CD4-positive, alpha-beta T cell (primary cell): ENCODE data around the gene SNX24. TPM values are rescaled to one million over a fixed set of nuclear protein-coding genes. Genes with fewer than 3 reads are reported as not detected.

Experiments used
- ATAC-seq: fragments of 200-7000 bp; cut with Tn5 transposase; one replicate; pipeline ENCODE4 v1.10.0; 2022; ENCODE audit warnings: mild to moderate bottlenecking; ENCODE audit not compliant: poor library complexity
- CTCF ChIA-PET: fragments of 350-600 bp; sonication (Branson Sonifier 250); formaldehyde crosslinking; loops from one replicate; lab custom pipeline; 2021; ENCODE audit warnings: antibody characterized with exemption, inconsistent platforms; lab: Charles Lee
- POLR2A ChIA-PET: fragments of 350-600 bp; sonication (Branson Sonifier 250); formaldehyde crosslinking; loops from one replicate; lab custom pipeline; 2021; ENCODE audit warnings: antibody characterized with exemption, inconsistent platforms; lab: Charles Lee
- DNase-seq, 14 experiments: peaks; one replicate each; pipeline ENCODE4 v3.0.0-alpha.2; 2013 to 2020; ENCODE audit warnings: mixed read lengths in 2 of 14
- H3K27ac ChIP-seq, 2 donors: one replicate each; pipeline versions ENCODE4 v1.5.1 to v1.7.0; 2013; ENCODE audit warnings: low read length in 2 of 2, low read depth in 1 of 2, mild to moderate bottlenecking in 1 of 2
- H3K27me3 ChIP-seq, 2 experiments: 1 replicate in 1 of 2; 2 replicates in 1 of 2; pipeline versions ENCODE4 v1.6.1 to v1.7.0; 2013; ENCODE audit warnings: low read length in 2 of 2, control low read depth in 1 of 2, mild to moderate bottlenecking in 1 of 2, moderate library complexity in 1 of 2; ENCODE audit not compliant: insufficient read depth in 2 of 2, control insufficient read depth in 1 of 2
- H3K36me3 ChIP-seq: one replicate; pipeline ENCODE4 v1.6.1; 2013; ENCODE audit warnings: low read length, control low read depth; ENCODE audit not compliant: insufficient read depth
- H3K4me1 ChIP-seq: one replicate; pipeline ENCODE4 v1.6.1; 2013; ENCODE audit warnings: low read length, control low read depth; ENCODE audit not compliant: insufficient read depth
- H3K4me3 ChIP-seq: one replicate; pipeline ENCODE4 v1.5.1; 2013; ENCODE audit warnings: mild to moderate bottlenecking, low read length, moderate library complexity
- H3K9me3 ChIP-seq, 2 experiments: 1 replicate in 1 of 2; 2 replicates in 1 of 2; pipeline versions ENCODE4 v1.6.1 to v1.7.0; 2013; ENCODE audit warnings: low read length in 2 of 2, mild to moderate bottlenecking in 2 of 2, control low read depth in 1 of 2, moderate library complexity in 1 of 2; ENCODE audit not compliant: control insufficient read depth in 1 of 2, insufficient read depth in 1 of 2
- H3K27ac Mint-ChIP-seq: one replicate; pipeline ENCODE4 v1.8.0; 2020; ENCODE audit warnings: mixed read lengths
- H3K27me3 Mint-ChIP-seq: one replicate; pipeline ENCODE4 v1.8.0; 2021; ENCODE audit warnings: mixed read lengths
- H3K36me3 Mint-ChIP-seq: one replicate; pipeline ENCODE4 v1.8.0; 2021; ENCODE audit warnings: low read depth, mixed read lengths
- H3K4me1 Mint-ChIP-seq: one replicate; pipeline ENCODE4 v1.8.0; 2021; ENCODE audit warnings: low read depth, mixed read lengths
- H3K4me3 Mint-ChIP-seq: one replicate; pipeline ENCODE4 v1.8.0; 2020; ENCODE audit warnings: mild to moderate bottlenecking, mixed read lengths
- H3K9me3 Mint-ChIP-seq: one replicate; pipeline ENCODE4 v1.8.0; 2020; ENCODE audit warnings: mixed read lengths
- CTCF ChIP-seq: fragments of 200-600 bp; IDR thresholded peaks from one replicate; pipeline ENCODE4 v1.8.0; 2022; ENCODE audit warnings: antibody characterized with exemption, mild to moderate bottlenecking
- intact Hi-C, 2 experiments: fragments of 100-400 bp; cut with DNase I in 1 of 2; cut with micrococcal nuclease in 1 of 2; formaldehyde crosslinking; loops; one replicate each; pipeline versions ENCODE4 v1.15.1 to v1.9.0; 2023 to 2025; cut with DNase I, micrococcal nuclease
- total RNA-seq, 174 experiments: library from RNA in 2 of 174; stranded (reverse) in 2 of 174; gene quantifications; one replicate each; pipeline ENCODE4 v1.2.3 and lab custom pipeline; 2021 to 2026

SNX24 gene
- total RNA-seq, 2 experiments from 2014 or later = 2.3 to 3.0 TPM

- ATAC-seq = no peak
- Histone ChIP-seq H3K27ac (no peak overlapping the region), H3K27me3 (peaks cover 30 to 60% of the 10 kb centered on the region in 2 experiments), H3K4me3 (no peak overlapping the region), H3K4me1 (peaks cover 19% of the 10 kb centered on the region), H3K9me3 (no peaks in the 10 kb centered on the region), H3K36me3 (no peaks in the 10 kb centered on the region)
- no peak overlapping the region for H3K27ac Mint-ChIP-seq
- intact Hi-C loops = no loop called here
- ChIA-PET CTCF (interaction anchor here (1.2 kb wide), 1 partner anchor 13 kb away, joined by 3 read pairs; no protein-coding TSS in a partner anchor), POLR2A (no interaction called here)
- DNase-seq = no peak
- no peaks in the 10 kb centered on the region for H3K36me3 Mint-ChIP-seq
- TF ChIP-seq CTCF = no peak
- H3K27me3 Mint-ChIP-seq = peaks cover 76% of the 10 kb centered on the region
- no peaks in the 10 kb centered on the region for H3K9me3 Mint-ChIP-seq
- H3K4me3 Mint-ChIP-seq = no peak overlapping the region
- H3K4me1 Mint-ChIP-seq = peaks cover 9% of the 10 kb centered on the region
Observed at GRCh38 chr5:123037104-123037418, 191.6 kb downstream of the SNX24 start.

- H3K9me3 ChIP-seq = no peaks in the 10 kb centered on the region
- no peak overlapping the region for H3K27ac ChIP-seq
- ChIA-PET POLR2A (no interaction called here), CTCF (no interaction called here)
- ATAC-seq = no peak
- peaks cover 19% of the 10 kb centered on the region for H3K4me1 ChIP-seq
- Mint-ChIP-seq H3K4me1 (peaks cover 9% of the 10 kb centered on the region), H3K4me3 (no peak overlapping the region), H3K27me3 (peaks cover 67% of the 10 kb centered on the region), H3K27ac (no peak overlapping the region), H3K36me3 (no peaks in the 10 kb centered on the region), H3K9me3 (no peaks in the 10 kb centered on the region)
- TF ChIP-seq CTCF = no peak
- H3K27me3 ChIP-seq = peaks cover 24 to 50% of the 10 kb centered on the region in 2 experiments
- intact Hi-C loops = no loop called here
- no peak overlapping the region for H3K4me3 ChIP-seq
- DNase-seq = no peak
- H3K36me3 ChIP-seq = no peaks in the 10 kb centered on the region
Observed at GRCh38 chr5:123039673-123040072, 194.3 kb downstream of the SNX24 start.

GRCh38 chr5:123044926-123045617 lies 199.7 kb downstream of the SNX24 start:
- H3K36me3 Mint-ChIP-seq = no peaks in the 10 kb centered on the region
- CTCF ChIA-PET = no interaction called here

More at GRCh38 chr5:123044926-123045617, 199.7 kb downstream of the SNX24 start:
- Mint-ChIP-seq H3K27ac (no peak overlapping the region), H3K4me1 (no peaks in the 10 kb centered on the region), H3K4me3 (no peak overlapping the region), H3K27me3 (peaks cover 62% of the 10 kb centered on the region), H3K9me3 (peaks cover under 1% of the 10 kb centered on the region)
- Histone ChIP-seq H3K27ac (no peak overlapping the region), H3K9me3 (peaks cover 0 to 5% of the 10 kb centered on the region in 2 experiments), H3K4me1 (no peaks in the 10 kb centered on the region), H3K4me3 (no peak overlapping the region), H3K27me3 (peaks cover 6 to 12% of the 10 kb centered on the region in 2 experiments), H3K36me3 (no peaks in the 10 kb centered on the region)
- DNase-seq (no peak), ATAC-seq (no peak)
- intact Hi-C loops = no loop called here
- no peak for TF ChIP-seq CTCF
- POLR2A ChIA-PET = no interaction called here
